Measurements from ENCODE around the gene ZNF460.

The ZNF460 gene

DNA sequence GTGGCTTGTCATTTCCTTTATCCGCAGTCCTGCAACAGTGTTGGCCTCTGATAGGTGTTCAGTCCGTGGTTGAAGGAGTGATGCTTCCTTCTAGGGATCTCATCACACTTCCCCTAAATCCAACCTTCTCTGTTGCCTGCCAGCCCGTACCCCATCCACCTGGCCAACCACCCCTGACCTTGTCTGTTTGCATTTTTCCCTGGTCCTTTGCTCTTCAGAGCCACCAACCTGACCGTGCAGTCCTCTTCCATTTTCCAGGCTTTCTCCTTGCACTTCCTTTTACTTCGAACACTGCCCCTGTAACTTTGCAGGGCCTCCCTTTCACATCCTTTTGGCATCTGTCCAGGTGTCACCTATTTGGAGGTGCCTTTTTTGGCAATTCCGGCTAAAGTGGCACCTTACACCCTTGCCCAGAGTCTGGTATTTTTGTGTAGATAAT, 696 bp downstream of the ZNF460 start:
- peak; percentile 48 for DNase-seq

- no peak for DNase-seq
Measured at GRCh38 chr19:57282011-57282643, 1.8 kb downstream of the ZNF460 start.

DNA sequence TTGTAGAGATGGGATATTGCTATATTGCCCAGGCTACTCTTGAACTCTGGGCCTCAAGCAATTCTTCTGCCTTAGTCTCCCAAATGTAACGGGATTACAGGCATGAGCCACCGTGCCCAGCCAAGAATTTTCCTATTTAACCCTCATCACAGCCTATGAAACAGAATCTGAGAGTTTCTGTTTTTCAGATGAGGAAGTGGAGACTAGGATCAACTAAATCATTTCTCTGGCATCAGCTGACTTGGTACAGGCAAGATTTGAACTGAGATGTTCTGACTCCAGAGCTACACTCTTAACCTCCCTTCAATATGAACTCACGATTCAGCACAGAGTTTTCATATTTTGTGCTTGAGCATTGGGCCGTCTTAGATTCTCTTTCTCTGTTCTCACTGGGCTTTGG, 8.1 kb downstream of the ZNF460 start:
- DNase-seq: no peak

GRCh38 chr19:57290970-57291369, 10.7 kb downstream of the ZNF460 start:
- DNase-seq: no peak

- DNase-seq: no peak
Measured at GRCh38 chr19:57292547-57292946, 12.3 kb downstream of the ZNF460 start.

DNA sequence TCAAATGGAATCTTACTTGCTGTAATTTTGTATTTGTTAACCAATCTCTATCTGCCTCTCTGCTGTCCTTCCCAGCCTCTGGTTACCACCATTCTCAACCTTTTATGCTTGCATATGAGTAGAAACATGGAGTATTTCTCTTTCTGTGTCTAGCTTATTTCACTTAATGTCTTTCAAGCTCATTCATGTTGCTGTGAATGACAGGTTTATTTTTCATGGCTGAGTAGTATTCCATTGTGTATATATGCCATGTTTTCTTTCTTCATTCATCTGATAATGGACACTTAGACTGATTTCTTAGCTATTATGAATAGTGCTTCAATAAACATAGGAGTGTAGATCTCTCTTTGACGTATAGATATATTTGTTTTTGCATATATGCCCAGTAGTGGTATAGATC, 13.4 kb downstream of the ZNF460 start:
- no peak for DNase-seq

- DNase-seq: no peak
Measured at GRCh38 chr19:57302020-57302465, 21.8 kb downstream of the ZNF460 start.

DNA sequence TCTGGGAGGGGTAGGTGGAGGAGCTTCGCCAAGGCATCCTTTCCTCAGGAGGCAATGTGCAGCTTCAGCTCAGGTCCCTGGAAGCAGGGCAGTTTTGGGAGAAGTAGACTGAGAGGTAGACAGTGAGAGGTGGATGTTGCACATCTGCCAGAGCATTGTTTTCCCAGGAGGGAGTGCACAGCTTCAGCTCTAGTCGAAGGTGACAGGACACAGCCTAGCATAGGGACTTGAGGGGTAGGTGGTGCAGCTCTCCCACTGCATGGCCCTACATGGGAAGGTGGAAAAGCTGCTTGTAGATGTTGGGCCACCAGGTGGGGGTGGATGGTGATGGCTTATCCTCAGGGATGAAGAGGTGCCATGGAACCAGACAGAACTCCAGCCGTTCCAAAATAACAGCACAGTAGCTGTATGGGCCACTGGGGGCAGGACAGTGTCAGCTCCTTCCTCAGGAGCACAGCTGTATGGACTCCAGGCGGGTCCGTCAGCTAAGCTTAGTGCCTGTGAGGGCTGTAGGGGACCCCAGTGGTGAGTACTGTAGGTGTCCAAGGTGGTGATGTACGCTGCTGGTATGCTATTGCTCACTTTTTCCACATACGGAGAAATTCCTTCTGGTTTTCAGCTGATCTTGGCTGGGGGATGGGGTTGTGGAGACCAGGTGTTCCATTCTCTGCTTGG, 22.6 kb downstream of the ZNF460 start:
- DNase-seq: no peak

DNA sequence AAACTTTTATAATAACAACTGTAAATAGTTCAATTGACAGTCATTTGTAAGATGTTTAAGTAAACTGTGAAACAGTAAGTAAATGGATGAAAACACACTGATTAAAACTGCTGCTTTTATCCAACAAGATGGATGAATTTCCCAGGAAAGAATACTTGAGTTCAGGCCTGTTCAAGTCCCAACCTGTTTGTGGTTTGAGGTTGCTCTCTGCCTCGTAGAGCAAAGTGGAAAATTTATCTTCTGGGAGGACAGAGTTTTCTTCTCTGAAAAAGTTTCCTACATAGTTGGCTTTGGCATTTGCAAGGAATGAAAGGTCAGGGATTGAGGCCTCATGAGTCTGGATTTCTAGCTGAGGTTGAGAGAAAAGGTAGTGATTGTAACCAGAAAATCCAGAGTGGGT, 24.8 kb downstream of the ZNF460 start:
- DNase-seq: no peak

DNA sequence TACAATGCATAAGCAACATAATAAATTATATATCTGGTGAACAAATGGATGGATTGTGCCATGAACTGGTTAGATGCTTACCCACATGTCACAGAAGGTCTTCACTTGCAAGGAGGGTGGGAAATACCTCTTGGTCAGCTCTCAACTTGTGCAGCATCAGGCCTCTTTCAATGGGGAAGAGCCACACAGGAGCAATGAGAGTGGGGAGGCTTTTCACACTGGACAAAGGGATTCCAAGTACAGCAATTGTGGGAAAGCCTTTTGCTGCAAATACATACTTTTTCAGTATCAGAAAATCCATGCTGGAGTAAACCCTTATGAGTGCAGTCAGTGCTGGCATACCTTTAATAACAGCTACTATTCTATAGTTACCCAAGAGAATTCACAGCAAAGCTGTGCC, 28.2 kb downstream of the ZNF460 start:
- DNase-seq: no peak

- no peak for DNase-seq
Measured at GRCh38 chr19:57310792-57311191, 30.5 kb downstream of the ZNF460 start.

DNA sequence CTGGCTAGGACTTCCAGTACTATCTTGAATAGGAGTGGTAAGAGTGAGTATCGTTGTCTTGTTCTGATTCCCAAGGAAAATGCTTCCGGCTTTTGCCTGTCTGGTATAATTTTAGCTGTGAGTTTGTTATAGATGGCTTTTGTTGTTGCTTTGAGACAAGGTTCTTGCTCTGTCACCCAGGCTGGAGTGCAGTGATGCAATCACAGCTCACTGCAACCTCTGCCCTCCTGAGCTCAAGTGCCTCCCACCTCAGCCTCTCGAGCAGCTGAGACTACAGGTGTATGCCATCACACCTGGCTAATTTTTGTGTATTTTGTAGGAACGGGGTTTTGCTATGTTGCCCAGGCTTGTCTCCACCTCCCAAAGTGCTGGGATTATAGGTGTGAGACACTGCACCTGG, 33.9 kb downstream of the ZNF460 start:
- peak; percentile 34 for DNase-seq

- DNase-seq: no peak
Measured at GRCh38 chr19:57317503-57317902, 37.2 kb downstream of the ZNF460 start.

DNA sequence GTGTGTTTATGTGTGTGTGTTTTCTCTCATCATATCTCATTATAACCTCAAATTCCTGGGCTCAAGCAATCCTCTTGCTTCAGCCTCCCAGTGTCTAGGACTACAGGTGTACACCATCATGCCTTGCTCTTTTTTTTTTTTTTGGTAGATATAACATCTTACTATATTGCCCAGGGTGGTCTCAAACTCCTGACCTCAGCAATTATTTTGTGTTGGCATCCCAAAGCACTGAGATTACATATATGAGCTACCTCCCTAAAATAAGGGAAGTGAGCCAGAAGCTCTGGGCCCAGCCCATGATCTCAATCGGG, 39.5 kb downstream of the ZNF460 start:
- DNase-seq: no peak

DNA sequence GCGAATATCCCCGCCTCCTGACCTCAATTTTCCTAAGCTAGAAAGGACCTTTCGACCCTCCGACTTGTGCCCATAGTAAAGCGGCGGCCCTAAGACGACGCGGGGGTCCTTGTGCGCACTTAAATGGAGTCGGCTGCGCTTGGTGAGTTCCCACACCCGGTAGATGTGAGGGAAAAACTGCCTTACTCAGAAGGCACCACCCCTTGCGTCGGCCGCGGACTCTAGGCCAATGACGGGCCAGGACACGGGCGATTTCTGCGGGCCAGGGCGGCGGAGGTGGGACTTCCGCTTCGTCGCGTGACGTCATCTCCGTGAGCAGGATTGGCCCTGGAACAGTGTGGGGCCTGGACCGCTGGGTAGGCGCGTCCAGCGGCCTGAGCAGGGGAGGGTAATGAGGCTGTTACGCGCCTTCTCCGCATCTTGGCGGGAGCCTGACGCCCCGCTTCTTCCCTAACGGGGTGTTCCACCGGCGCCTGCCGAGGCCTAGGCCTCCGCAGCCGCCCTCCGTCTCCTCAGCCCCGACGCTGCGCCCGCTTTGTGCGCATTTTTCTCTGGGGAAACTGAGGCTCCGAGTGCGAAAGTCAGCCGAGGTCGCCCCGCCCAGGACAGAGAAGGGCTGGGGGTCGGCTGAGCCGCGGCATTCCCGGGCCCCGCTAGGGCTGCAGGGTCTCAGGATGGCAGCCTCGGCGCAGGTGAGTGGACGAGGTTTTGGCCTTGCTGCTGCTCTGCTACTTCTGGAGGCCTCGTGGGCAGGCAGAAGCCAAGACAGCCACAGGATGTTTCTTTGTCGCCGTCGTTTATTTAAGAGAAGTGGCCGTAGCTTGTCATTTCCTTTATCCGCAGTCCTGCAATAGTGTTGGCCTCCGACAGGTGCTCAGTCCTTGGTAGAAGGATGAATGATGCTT, 40.1 kb downstream of the ZNF460 start, which contains the start of gene ZNF543:
Gene ZNF543, plus strand, starts transcription at position 293 of the 905 bp plus-strand sequence. Its CDS starts 382 bp downstream, at position 675.
- DNase-seq: peak; percentile 97

DNA sequence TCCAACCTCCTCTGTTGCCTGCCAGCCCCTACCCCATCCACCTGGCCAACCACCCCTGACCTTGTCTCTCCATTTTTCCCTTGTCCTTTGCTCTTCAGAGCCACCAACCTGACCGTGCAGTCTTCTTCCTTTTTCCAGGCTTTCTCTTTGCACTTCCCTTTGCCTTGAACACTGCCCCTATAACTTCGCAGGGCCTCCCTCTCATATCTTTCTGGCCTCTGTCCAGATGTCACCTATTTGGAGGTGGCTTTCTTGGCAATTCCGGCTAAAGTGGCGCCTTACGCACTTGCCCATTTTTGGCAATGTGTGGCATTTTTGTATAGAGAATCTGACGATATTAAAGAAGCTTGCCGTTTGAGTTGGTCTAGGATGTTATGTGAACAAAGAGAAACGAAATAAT, 40.8 kb downstream of the ZNF460 start:
- DNase-seq: no peak

GRCh38 chr19:57321751-57322150, 41.5 kb downstream of the ZNF460 start:
- DNase-seq: no peak

DNA sequence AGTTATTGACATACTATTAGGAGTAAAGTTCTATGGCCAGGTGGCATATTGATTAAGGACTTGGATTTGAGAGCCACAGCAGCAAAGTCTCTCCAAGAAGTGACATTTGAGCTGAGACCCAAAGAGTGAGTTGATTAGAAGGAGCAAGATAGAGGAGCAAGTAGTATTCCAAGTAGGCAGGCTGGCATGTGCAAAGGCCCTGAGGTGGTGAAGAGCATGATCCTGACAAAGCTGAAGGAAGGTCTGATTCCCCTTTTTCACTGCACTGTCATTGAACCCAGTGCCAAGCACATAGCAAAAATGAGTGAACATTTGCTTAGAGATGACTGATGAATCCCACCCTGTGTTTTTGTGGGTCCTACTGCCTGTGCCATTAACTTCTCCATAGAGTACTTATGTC, 44.7 kb downstream of the ZNF460 start:
- DNase-seq: no peak

GRCh38 chr19:57327993-57328392, 47.7 kb downstream of the ZNF460 start:
- no peak for DNase-seq

DNA sequence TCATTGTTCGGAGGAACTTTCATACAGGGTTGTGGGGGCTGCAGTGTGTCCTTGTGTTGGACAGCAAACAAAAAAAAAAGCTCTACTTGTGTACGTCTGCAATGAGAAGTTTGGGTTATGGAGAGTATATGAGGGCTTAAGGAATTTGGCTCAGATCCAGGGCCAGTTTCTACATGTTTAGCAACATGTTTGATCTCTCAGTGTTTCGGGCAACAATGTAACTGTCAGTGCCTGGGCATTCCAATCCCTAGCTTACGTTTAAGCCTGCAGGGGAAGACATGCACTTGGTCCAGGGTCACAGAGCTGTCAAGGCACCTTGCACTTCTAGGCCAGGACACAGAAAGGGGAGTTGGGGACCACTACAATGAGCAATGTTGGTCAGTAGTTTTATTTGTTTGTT, 53.9 kb downstream of the ZNF460 start:
- no peak for DNase-seq

- no peak for DNase-seq
Measured at GRCh38 chr19:57338877-57339276, 58.6 kb downstream of the ZNF460 start.

- no peak for DNase-seq
Measured at GRCh38 chr19:57342582-57342981, 62.3 kb downstream of the ZNF460 start.
